ENCODE measurements around the gene GCHFR.

DNA sequence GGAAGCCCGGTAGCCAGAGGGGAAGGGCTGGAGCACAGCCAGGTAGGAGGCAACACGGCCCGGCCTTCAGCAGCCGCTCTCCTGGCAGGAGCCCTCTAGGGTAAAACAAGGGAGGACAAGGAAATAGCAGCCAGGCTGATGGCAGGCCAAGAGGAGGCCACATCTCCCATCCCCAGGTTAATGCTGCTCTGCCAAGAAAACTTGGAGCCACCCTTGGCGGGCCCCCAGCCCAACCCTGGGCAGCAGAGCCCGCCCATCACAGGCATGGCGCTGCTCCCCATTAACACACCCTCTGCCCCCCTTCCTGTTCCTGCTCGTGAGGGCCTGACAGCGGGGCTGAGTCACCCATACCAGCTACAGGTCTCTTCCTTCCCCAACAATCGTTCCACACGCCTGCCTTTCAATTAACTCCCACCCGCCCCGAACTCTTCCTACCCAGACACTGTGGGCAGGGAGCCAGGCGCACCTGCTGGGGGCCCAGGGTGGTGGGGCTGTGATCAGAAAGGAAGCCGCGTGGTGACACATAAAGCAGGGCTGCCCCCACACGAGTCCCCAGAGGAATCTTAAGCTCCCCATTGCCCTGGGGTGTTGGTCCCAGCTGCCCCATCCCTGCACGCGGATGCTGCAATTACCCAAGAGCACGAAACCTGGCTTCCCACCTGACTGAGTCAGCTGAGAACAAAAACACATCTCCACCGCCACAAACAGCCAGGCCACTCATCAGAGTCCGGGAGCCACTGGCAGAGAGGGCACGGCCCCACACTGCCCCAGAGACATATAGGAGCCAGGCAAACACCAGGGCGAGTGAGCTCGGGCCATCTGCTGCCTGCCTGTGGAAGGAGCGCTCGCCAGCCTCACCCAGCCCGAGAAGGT, 5.6 kb downstream of the GCHFR start, which contains the start of gene C15orf62:
- TF ChIP-seq CTCF (IDR thresholded peaks at IDR 0.05; ENCODE audit: low read depth, low read length, missing input control) (no peak), TAF1 (conservative IDR thresholded peaks at IDR 0.05) (no peak), EGR1 (IDR thresholded peaks at IDR 0.05; ENCODE audit: low read depth in 2 of 2) (no peak), JUND (IDR thresholded peaks at IDR 0.05) (no peak), SP1 (IDR thresholded peaks at IDR 0.05) (no peak), FOXA1 (IDR thresholded peaks at IDR 0.05) (no peak), YY1 (IDR thresholded peaks at IDR 0.05) (no peak), GABPA (IDR thresholded peaks at IDR 0.05 in 1 of 2, conservative IDR thresholded peaks at IDR 0.05 in 1 of 2) (no peak)
- TF ChIP-seq, protein P1, sequence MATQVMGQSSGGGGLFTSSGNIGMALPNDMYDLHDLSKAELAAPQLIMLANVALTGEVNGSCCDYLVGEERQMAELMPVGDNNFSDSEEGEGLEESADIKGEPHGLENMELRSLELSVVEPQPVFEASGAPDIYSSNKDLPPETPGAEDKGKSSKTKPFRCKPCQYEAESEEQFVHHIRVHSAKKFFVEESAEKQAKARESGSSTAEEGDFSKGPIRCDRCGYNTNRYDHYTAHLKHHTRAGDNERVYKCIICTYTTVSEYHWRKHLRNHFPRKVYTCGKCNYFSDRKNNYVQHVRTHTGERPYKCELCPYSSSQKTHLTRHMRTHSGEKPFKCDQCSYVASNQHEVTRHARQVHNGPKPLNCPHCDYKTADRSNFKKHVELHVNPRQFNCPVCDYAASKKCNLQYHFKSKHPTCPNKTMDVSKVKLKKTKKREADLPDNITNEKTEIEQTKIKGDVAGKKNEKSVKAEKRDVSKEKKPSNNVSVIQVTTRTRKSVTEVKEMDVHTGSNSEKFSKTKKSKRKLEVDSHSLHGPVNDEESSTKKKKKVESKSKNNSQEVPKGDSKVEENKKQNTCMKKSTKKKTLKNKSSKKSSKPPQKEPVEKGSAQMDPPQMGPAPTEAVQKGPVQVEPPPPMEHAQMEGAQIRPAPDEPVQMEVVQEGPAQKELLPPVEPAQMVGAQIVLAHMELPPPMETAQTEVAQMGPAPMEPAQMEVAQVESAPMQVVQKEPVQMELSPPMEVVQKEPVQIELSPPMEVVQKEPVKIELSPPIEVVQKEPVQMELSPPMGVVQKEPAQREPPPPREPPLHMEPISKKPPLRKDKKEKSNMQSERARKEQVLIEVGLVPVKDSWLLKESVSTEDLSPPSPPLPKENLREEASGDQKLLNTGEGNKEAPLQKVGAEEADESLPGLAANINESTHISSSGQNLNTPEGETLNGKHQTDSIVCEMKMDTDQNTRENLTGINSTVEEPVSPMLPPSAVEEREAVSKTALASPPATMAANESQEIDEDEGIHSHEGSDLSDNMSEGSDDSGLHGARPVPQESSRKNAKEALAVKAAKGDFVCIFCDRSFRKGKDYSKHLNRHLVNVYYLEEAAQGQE (IDR thresholded peaks at IDR 0.05): no peak
- TF ChIP-seq, protein P2, sequence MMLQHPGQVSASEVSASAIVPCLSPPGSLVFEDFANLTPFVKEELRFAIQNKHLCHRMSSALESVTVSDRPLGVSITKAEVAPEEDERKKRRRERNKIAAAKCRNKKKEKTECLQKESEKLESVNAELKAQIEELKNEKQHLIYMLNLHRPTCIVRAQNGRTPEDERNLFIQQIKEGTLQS (IDR thresholded peaks at IDR 0.05): no peak
